Measurements from ENCODE around the gene RRAGD. TPM values are rescaled to one million over a fixed set of nuclear protein-coding genes. Genes with fewer than 3 reads are reported as not detected.

The RRAGD gene
- 10 to 100 TPM; 19.7 to 22.1 TPM for total RNA-seq

- peaks cover 13% of the 10 kb centered on the region for H3K27me3 Mint-ChIP-seq
- peak within 1 kb of the TSS; percentile 86 for H3K4me3 Mint-ChIP-seq
- H3K4me1 Mint-ChIP-seq (ENCODE audit: low read depth), result peaks cover 20% of the 10 kb centered on the region
- DNase-seq, result peak; percentile 74
- ChIA-PET CTCF (interaction anchor here (0.8 to 6.3 kb wide), 10 partner anchors 10 to 221 kb away, joined by 3 to 52 read pairs (median 4); partner anchors contain the start of gene ANKRD6), POLR2A (interaction anchor here (0.8 to 1.7 kb wide), 5 partner anchors 9 to 61 kb away, joined by 3 to 5 read pairs (median 4); no protein-coding TSS in a partner anchor)
- intact Hi-C loops (cut with micrococcal nuclease), result loop anchor here (5.0 kb wide), 1 partner anchor 35 kb away; no protein-coding TSS in a partner anchor
- TF ChIP-seq, protein P1, sequence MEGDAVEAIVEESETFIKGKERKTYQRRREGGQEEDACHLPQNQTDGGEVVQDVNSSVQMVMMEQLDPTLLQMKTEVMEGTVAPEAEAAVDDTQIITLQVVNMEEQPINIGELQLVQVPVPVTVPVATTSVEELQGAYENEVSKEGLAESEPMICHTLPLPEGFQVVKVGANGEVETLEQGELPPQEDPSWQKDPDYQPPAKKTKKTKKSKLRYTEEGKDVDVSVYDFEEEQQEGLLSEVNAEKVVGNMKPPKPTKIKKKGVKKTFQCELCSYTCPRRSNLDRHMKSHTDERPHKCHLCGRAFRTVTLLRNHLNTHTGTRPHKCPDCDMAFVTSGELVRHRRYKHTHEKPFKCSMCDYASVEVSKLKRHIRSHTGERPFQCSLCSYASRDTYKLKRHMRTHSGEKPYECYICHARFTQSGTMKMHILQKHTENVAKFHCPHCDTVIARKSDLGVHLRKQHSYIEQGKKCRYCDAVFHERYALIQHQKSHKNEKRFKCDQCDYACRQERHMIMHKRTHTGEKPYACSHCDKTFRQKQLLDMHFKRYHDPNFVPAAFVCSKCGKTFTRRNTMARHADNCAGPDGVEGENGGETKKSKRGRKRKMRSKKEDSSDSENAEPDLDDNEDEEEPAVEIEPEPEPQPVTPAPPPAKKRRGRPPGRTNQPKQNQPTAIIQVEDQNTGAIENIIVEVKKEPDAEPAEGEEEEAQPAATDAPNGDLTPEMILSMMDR (IDR thresholded peaks at IDR 0.05), result no peak
- H3K27ac Mint-ChIP-seq, result peak within 1 kb of the TSS; percentile 85
- no peaks in the 10 kb centered on the region for H3K36me3 Mint-ChIP-seq (ENCODE audit: low read depth)
- no peaks in the 10 kb centered on the region for H3K9me3 Mint-ChIP-seq
- ATAC-seq, result peak; percentile 79
Observed at GRCh38 chr6:89412071-89413005, at the start of gene RRAGD. RRAGD (minus strand) TSS chr6:89412273; CDS start chr6:89411993, 280 bp downstream.

GRCh38 chr6:89460713-89461112 is 48.6 kb upstream of the RRAGD start:
- DNase-seq, result no peak
- no peaks in the 10 kb centered on the region for H3K27me3 Mint-ChIP-seq
- ChIA-PET CTCF (no interaction called here), POLR2A (no interaction called here)
- H3K36me3 Mint-ChIP-seq (ENCODE audit: low read depth), result no peaks in the 10 kb centered on the region
- H3K27ac Mint-ChIP-seq, result no peak overlapping the region
- H3K9me3 Mint-ChIP-seq, result no peaks in the 10 kb centered on the region
- no peak overlapping the region for H3K4me3 Mint-ChIP-seq
- intact Hi-C loops (cut with micrococcal nuclease), result no loop called here
- TF ChIP-seq, protein P1 (IDR thresholded peaks at IDR 0.05), result no peak
- ATAC-seq, result no peak
- no peaks in the 10 kb centered on the region for H3K4me1 Mint-ChIP-seq (ENCODE audit: low read depth)

- Mint-ChIP-seq H3K9me3 (no peaks in the 10 kb centered on the region), H3K36me3 (ENCODE audit: low read depth) (no peaks in the 10 kb centered on the region), H3K27me3 (no peaks in the 10 kb centered on the region), H3K4me1 (ENCODE audit: low read depth) (no peaks in the 10 kb centered on the region), H3K27ac (no peak overlapping the region), H3K4me3 (no peak overlapping the region)
- no peak for DNase-seq
- intact Hi-C loops (cut with micrococcal nuclease), result no loop called here
- TF ChIP-seq, protein P1 (IDR thresholded peaks at IDR 0.05), result no peak
- POLR2A ChIA-PET, result no interaction called here
- CTCF ChIA-PET, result no interaction called here
- ATAC-seq, result no peak
Observed at GRCh38 chr6:89459501-89459900, 47.4 kb upstream of the RRAGD start.

GRCh38 chr6:89458704-89459103 is 46.6 kb upstream of the RRAGD start:
- TF ChIP-seq, protein P1 (IDR thresholded peaks at IDR 0.05), result no peak
- DNase-seq (no peak), ATAC-seq (no peak)
- intact Hi-C loops (cut with micrococcal nuclease), result no loop called here
- POLR2A ChIA-PET, result interaction anchor here (0.7 kb wide), 1 partner anchor 11 kb away, joined by 3 read pairs; no protein-coding TSS in a partner anchor
- Mint-ChIP-seq H3K27ac (no peak overlapping the region), H3K4me3 (no peak overlapping the region), H3K4me1 (ENCODE audit: low read depth) (no peaks in the 10 kb centered on the region), H3K36me3 (ENCODE audit: low read depth) (no peaks in the 10 kb centered on the region), H3K27me3 (no peaks in the 10 kb centered on the region), H3K9me3 (no peaks in the 10 kb centered on the region)
- CTCF ChIA-PET, result no interaction called here

DNA sequence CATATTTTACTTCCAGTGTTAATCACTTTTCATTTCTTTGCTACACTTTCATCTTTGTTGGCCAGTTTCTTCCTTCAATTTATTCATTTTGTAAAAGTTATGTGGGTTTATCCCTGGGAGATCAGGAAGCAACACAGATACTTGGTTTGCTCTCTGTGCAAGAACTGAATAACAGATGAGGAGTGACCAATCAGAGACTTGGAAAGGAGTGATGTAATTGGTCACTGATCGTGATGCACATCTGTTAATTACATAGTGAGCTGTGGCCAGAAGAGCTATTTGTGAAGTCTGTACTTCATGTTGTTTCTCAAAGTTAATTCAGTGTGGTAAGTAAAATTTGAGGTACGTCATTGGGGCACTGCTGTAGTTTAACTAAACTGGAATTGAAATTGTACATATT is 42.2 kb upstream of the RRAGD start:
- Mint-ChIP-seq H3K27me3 (no peaks in the 10 kb centered on the region), H3K9me3 (no peaks in the 10 kb centered on the region), H3K4me1 (ENCODE audit: low read depth) (no peaks in the 10 kb centered on the region), H3K4me3 (no peak overlapping the region), H3K36me3 (ENCODE audit: low read depth) (no peaks in the 10 kb centered on the region), H3K27ac (no peak overlapping the region)
- TF ChIP-seq, protein P1 (IDR thresholded peaks at IDR 0.05), result no peak
- ChIA-PET CTCF (no interaction called here), POLR2A (no interaction called here)
- intact Hi-C loops (cut with micrococcal nuclease), result no loop called here
- DNase-seq (no peak), ATAC-seq (no peak)
